GM23338 (cell line): ENCODE data around the gene ACTA2.

ENCODE experiments used
- CTCF ChIP-seq, 2 experiments: fragments of 200-600 bp in 1 of 2; sonication (generic) in 1 of 2; conservative IDR thresholded peaks; 2 replicates each; pipeline versions ENCODE4 v1.5.1 to v1.6.1; 2016 to 2017; ENCODE audit warnings: antibody characterized with exemption in 2 of 2, low read depth in 2 of 2, mild to moderate bottlenecking in 2 of 2, moderate library complexity in 1 of 2
- EZH2 ChIP-seq: fragments of 200-600 bp; sonication (generic); IDR thresholded peaks from one replicate; pipeline ENCODE4 v1.8.0; 2017; ENCODE audit warnings: antibody characterized with exemption, mild to moderate bottlenecking, low read depth; ENCODE audit not compliant: unreplicated experiment
- EZH2phosphoT487 ChIP-seq: fragments of 200-600 bp; sonication (generic); IDR thresholded peaks from one replicate; pipeline ENCODE4 v1.8.1; 2018; ENCODE audit warnings: antibody characterized with exemption; ENCODE audit not compliant: unreplicated experiment
- NANOG ChIP-seq: IDR thresholded peaks from 2 replicates; pipeline ENCODE4 v1.6.1; 2016; ENCODE audit warnings: antibody characterized with exemption, borderline replicate concordance
- POLR2AphosphoS5 ChIP-seq: IDR thresholded peaks from 2 replicates; pipeline ENCODE4 v1.6.1; 2016; ENCODE audit warnings: antibody characterized with exemption, low read depth
- REST ChIP-seq: IDR thresholded peaks from one replicate; pipeline ENCODE4 v1.6.1; 2018; ENCODE audit warnings: antibody characterized with exemption; ENCODE audit not compliant: unreplicated experiment
- ZNF331 ChIP-seq: fragments of 250-450 bp; sonication (Bioruptor Pico); IDR thresholded peaks from 2 replicates; pipeline ENCODE4 v1.5.0; 2020; ENCODE audit warnings: low read depth, mild to moderate bottlenecking, moderate library complexity

GRCh38 chr10:89001024-89001728, 48.6 kb upstream of the ACTA2 start:
- no peak for TF ChIP-seq CTCF (conservative IDR thresholded peaks at IDR 0.05; ENCODE audit: low read depth in 2 of 2)
- no peak for TF ChIP-seq EZH2
- TF ChIP-seq EZH2phosphoT487 = no peak
- TF ChIP-seq NANOG = no peak
- no peak for TF ChIP-seq ZNF331 (CRISPR knock-in tag)
- no peak for TF ChIP-seq POLR2AphosphoS5
- TF ChIP-seq REST = no peak
